ENCODE measurements around the gene ESR1.

- TF ChIP-seq, protein P1, sequence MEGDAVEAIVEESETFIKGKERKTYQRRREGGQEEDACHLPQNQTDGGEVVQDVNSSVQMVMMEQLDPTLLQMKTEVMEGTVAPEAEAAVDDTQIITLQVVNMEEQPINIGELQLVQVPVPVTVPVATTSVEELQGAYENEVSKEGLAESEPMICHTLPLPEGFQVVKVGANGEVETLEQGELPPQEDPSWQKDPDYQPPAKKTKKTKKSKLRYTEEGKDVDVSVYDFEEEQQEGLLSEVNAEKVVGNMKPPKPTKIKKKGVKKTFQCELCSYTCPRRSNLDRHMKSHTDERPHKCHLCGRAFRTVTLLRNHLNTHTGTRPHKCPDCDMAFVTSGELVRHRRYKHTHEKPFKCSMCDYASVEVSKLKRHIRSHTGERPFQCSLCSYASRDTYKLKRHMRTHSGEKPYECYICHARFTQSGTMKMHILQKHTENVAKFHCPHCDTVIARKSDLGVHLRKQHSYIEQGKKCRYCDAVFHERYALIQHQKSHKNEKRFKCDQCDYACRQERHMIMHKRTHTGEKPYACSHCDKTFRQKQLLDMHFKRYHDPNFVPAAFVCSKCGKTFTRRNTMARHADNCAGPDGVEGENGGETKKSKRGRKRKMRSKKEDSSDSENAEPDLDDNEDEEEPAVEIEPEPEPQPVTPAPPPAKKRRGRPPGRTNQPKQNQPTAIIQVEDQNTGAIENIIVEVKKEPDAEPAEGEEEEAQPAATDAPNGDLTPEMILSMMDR (IDR thresholded peaks at IDR 0.05): no peak
- no peak for TF ChIP-seq POLR2A (IDR thresholded peaks at IDR 0.05)
These were observed 347.3 kb downstream of the ESR1 start for GRCh38 chr6:152154559-152155356.
